HG02588 (cell line): Measurements from ENCODE around the gene HEXD.
"Not testable (repeated sequence)": the region's sequence is repeated elsewhere in the genome, so short reads cannot be mapped to it uniquely, and the experiment has no call there.

Experiments used
- ATAC-seq: cut with Tn5 transposase; IDR thresholded peaks from one replicate; pipeline ENCODE4 v1.9.1; 2021; ENCODE audit warnings: mild to moderate bottlenecking, moderate library complexity; ENCODE audit not compliant: unreplicated experiment

The HEXD gene

GRCh38 chr17:82418001-82418986 is at the start of gene HEXD, which contains the start of gene OGFOD3:
HEXD (plus strand) TSS chr17:82418347; CDS start chr17:82419800, 1,453 bp downstream.
OGFOD3 (minus strand) TSS chr17:82418586; CDS start chr17:82418485, 101 bp downstream.
- ATAC-seq, result peak; percentile 84

- no peak for ATAC-seq
Observed at GRCh38 chr17:82369211-82369610, 48.9 kb upstream of the HEXD start.

- ATAC-seq, result no peak
Observed at GRCh38 chr17:82370471-82371332, 47.4 kb upstream of the HEXD start.

GRCh38 chr17:82371333-82372248 is 46.6 kb upstream of the HEXD start, which contains the start of gene UTS2R:
UTS2R (plus strand) TSS chr17:82371765; CDS start chr17:82374325, 2,560 bp downstream.
- no peak for ATAC-seq

- no peak for ATAC-seq
Observed at GRCh38 chr17:82372249-82373071, 45.7 kb upstream of the HEXD start.

GRCh38 chr17:82373072-82373452 is 45.1 kb upstream of the HEXD start:
- not testable (repeated sequence) for ATAC-seq

GRCh38 chr17:82373731-82374625 is 44.2 kb upstream of the HEXD start:
- ATAC-seq, result no peak

GRCh38 chr17:82374626-82375331 is 43.4 kb upstream of the HEXD start:
- ATAC-seq, result no peak

GRCh38 chr17:82375359-82376041 is 42.6 kb upstream of the HEXD start:
- ATAC-seq, result no peak

GRCh38 chr17:82376042-82376730 is 42.0 kb upstream of the HEXD start:
- ATAC-seq, result no peak

GRCh38 chr17:82377294-82377693 is 40.9 kb upstream of the HEXD start:
- not testable (repeated sequence) for ATAC-seq

- ATAC-seq, result no peak
Observed at GRCh38 chr17:82377924-82378740, 40.0 kb upstream of the HEXD start.

- ATAC-seq, result no peak
Observed at GRCh38 chr17:82378741-82379021, 39.5 kb upstream of the HEXD start.

- ATAC-seq, result no peak
Observed at GRCh38 chr17:82380860-82381702, 37.1 kb upstream of the HEXD start.

- ATAC-seq, result not testable (repeated sequence)
Observed at GRCh38 chr17:82381703-82382009, 36.5 kb upstream of the HEXD start.
